GM21367 (cell line): ENCODE data around the gene CCL23.
"Not testable (repeated sequence)": the region's sequence is repeated elsewhere in the genome, so short reads cannot be mapped to it uniquely, and the experiment has no call there.

Experiments used
- ATAC-seq: cut with Tn5 transposase; IDR thresholded peaks from one replicate; pipeline ENCODE4 v1.9.1; 2021; ENCODE audit not compliant: unreplicated experiment

CCL23 gene, protein sequence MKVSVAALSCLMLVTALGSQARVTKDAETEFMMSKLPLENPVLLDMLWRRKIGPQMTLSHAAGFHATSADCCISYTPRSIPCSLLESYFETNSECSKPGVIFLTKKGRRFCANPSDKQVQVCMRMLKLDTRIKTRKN

DNA sequence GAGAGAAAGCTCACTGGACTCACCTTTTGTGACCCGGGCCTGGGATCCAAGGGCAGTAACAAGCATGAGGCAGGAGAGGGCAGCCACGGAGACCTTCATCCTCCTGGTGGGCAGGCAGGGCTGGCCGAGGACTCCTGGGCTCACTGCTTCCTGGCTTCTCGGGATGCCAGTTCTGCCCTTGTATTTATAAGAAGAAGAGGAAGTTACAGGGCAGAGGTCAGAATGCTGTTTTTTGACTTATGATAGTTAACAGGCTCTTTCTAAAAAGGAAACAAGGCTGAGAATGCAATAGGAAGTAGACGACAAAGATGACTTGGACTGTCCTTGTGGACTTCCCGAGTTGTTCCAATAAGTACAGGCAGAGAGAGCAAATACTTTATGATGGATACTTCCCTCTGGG, at the start of gene CCL23:
TSS of gene CCL23 (minus strand) at position 174 of the 400 bp plus-strand sequence. CDS start at position 99, 75 bp downstream.
- ATAC-seq: no peak

DNA sequence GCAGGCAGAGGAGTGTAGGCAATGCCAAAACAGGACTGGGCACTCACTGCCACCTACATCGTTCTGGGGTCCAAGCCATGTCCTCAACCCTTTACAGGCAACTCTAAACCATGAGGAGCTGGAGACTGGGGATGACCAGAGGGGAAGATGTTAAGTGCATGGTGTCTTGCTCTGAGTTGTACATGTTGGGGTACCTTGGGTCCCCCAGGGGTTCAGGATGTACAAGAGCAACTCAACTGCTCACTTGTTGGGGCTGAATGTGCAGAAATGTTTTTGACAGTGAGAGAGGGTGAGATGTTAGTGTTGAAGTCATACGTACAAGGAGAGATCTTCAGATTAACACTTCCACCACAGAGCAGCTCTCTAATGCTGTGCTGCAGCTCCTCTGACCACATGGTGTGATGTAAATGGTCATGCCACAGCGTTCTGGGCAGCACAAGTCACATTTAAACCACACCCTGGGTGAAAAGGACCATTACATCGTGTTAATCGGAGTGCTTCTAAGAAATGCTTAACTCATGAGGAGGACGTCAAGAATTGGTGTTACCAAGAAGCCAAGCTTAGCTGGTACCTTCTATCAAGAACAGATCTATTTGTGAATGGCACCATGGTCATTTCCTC, 48.7 kb upstream of the CCL23 start:
- no peak for ATAC-seq

DNA sequence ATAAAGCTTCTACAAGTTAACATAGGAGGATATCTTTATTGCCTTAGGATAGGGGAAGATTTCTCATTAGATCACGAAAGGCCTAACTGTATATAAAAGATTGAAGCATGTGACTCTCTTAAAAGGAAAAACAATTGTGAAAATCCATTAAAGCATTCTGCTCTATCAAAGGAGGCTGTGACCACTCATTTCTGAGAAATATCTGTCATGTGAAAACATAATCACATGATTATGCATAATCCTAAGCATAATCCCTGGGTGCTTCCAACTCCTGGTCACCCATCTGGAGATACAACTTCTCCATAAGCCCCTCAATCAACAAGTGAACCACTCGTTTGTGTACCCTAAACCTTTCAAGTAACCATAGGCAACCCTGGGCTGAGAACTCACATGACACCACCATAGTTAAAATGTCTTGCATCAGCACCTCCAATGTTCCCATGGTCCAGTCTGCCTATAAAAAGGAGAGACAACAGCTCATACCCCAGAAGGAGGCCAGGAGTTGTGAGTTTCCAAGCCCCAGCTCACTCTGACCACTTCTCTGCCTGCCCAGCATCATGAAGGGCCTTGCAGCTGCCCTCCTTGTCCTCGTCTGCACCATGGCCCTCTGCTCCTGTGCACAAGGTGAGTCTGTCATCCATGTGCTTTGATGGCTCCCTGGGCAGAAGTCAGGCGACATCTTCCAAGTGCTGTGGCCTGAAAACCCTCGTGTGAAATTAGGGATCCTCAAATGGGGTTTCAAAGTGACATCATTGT, 46.2 kb upstream of the CCL23 start, which contains the start of gene CCL18:
TSS of gene CCL18 (plus strand) at position 487 of the 756 bp plus-strand sequence. CDS start at position 558, 71 bp downstream.
- ATAC-seq: no peak

DNA sequence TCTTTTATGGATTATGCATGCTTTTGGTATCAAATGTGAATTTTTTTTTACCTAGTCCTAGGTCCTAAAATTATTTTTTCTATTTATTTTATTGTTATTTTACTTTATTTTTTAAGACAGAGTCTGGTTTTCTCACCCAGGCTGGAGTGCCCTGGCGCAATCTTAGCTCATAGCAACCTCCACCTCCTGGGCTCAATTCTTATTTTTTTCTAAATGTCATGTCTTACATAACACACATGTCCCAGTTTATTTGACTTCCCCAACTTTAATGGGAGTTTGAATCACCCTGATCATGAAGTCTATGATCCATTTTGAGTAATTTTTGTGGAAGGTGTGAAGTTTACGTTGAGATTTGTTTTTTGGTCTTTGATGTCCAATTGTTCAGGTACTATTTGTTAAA, 43.0 kb upstream of the CCL23 start:
- ATAC-seq: no peak

DNA sequence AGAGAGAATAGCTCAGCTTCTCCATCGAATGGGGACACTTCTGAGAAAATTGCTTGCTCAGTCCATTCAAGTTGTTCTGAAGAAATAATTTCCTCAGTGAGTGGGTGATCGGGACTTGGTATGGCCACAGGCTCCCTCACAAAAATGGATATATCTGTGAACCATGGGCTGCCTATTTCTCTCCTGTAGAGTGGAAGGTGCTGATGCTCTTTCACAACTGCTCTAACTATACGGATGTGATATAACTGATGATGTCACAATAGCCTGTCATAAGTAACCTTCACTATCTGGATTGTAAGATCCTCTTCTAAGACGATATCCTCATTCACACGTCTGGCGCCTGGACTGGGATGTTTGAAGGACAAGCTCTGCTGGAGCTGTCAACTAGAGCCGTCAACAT, 41.6 kb upstream of the CCL23 start:
- ATAC-seq: no peak

DNA sequence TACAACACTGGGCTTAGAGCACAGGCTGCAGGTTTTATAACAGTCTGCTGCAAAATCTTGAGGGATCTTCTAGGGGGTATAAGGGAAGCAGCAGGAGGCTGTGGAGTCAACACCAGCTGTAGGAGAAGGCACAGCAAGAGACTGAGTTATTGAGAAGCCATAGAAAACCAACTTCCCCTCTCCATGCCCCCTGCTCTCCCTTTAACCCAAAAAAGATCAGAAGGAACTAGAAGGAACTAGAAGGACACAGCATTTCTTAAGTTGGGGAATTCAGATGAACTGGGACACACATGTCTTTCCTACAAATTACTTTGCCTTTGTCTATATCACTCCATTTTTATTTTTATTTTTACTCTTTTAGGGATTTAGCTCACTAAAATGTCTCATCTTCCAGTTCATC, 40.1 kb upstream of the CCL23 start:
- ATAC-seq: no peak

DNA sequence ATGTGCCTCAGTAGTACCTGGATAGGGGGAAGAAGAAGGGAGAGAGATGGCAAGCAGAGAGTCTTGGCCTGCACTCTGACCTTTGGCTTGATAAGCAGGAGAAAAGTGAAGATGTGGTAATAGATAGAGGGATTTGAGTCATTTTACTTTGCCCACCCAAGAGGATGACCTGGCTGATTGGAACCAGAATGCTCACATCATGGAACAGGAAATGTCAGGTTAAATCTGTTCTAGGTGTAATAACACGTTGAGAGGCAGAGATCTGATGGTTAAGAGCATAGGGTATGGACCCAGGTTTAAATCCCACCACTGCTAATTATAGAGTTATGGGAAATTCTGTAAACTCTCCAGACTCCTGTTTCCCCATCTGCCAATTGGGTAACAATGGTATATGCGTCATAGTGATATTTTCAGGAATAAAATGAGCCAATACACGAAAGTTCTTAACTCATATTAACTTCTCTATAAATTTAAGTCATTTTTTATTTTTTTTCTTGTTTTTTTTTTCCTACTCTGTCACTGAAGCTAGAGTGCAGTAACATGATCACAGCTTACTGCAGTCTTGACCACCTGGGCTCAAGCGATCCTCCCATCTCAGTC, 38.2 kb upstream of the CCL23 start:
- no peak for ATAC-seq

DNA sequence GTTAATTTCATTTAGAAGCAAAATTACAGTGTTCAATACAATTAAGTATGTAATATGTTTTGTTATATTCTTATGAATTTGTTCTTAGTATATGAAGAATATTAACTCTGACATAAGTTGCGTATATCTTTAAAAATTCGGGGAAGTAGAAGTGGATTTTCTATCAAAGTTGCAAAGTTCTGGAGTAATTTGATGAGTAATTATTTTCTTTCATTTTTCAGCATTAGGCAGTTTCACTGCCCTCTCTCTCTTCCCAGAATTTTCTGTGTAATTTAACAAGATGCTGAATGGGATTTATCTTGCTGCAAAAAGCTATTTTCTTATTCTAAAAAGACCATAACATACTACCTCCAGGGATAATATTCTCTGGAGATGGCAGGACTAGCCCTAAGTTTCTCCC, 37.4 kb upstream of the CCL23 start:
- no peak for ATAC-seq

DNA sequence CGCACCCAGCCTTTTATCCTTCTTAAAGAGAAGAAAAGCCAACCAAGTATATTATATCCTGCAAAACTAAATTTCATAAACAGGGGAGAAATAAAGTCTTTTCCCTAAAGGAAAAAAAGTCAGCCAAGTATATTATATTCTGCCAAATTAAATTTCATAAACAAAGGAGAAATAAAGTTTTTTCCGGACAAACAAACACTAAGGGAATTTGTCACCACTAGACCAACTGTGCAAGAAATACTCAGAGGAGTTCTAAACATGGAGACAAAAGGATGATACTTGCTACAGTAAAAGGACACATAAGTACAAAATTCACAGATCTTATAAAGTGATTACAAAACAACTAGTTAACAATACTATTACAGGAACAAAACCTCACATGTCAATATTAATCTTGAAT, 31.9 kb upstream of the CCL23 start:
- ATAC-seq: no peak

DNA sequence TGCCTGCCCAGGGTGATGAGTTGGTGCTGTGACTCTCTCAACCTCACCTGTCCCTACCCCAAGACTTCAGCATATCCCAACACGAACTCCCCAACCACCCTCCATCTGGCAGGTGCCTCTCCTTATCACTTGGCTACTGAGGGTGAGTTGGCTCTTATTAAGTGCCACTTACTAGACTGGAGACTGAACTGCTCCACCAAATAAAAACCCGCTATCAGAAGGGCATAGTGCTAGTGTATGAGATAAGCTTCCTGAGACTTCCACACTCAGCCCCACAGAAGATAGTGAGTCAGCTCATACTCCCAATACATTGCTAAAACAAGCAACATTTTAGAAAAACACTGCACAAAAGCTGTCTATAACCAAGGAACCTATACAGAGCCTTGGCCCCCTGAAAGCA, 30.3 kb upstream of the CCL23 start:
- no peak for ATAC-seq

DNA sequence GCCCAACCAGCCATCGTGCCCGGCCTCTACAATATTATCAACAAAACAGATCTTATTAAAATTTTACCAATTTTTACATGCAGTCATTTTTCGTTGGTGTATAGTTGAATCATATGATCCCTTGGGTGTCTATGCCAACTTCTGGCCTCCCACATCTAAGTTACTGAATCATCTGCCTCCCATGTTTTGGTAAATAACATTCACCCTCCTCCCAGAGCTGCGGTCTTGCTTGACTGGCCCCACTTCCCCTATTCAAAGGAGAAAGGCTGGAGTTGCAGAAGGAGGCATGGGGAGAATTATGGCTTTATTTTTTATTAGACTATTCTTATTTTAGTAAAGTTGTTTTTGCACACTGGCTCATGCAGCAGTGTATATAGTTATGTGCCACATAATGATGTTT, 18.5 kb upstream of the CCL23 start:
- ATAC-seq: no peak

DNA sequence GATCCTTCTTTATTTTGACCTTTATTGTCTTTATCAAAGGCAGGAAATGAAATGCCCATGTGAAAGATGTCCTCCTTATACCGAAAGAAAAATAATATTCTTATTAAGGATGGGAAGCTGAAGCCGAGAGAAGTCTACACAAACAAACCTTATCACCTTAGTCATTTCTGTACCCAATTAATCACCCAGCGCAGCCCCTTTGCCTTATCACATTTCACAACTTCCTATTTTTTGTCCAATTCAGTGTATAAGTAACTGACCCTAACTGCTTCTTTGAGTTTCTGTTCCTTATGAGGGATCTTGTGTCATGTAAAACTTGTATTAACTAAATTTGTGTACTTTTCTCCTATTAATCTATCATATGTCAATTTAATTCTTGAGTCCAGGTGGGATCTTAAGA, 16.4 kb upstream of the CCL23 start:
- ATAC-seq: no peak

DNA sequence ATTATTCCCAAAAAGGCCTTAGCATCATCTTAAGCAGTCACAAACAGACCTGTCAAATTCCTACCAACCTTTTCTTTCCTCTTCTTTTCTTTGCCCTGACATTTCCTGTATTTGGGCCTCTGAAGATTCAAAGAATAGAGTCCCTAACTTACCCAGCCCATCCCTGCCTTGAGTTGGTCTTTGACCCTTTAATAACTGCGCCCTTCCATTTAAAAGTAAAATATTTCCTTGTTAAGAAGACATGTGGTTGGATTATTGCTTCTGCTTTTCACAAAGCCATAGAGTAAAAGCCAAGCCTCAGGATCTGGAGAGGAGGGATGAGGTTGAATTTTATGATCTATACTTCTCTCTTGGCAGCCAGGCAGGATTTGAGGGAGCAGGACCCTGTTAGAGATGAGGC, 13.2 kb upstream of the CCL23 start:
- no peak for ATAC-seq

DNA sequence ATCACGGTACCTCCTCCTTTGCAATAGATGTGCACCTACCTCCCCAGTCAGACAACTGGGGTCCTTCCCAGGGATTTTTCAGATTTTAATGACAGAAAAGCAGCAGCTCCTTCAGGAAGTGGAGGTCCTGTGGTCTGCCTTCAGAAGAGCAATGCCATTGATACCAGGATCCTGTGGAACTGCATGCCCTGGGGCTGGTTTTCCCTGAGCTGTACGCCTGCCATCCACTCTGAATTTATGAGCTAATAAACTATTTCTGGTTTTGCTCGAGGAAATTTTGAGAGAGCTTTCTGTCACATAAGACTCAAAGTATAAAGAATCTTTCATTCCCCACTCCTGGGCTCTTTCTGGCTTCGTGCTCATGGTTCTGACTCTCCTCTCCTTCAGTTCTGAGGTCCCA, 10.0 kb upstream of the CCL23 start:
- no peak for ATAC-seq

DNA sequence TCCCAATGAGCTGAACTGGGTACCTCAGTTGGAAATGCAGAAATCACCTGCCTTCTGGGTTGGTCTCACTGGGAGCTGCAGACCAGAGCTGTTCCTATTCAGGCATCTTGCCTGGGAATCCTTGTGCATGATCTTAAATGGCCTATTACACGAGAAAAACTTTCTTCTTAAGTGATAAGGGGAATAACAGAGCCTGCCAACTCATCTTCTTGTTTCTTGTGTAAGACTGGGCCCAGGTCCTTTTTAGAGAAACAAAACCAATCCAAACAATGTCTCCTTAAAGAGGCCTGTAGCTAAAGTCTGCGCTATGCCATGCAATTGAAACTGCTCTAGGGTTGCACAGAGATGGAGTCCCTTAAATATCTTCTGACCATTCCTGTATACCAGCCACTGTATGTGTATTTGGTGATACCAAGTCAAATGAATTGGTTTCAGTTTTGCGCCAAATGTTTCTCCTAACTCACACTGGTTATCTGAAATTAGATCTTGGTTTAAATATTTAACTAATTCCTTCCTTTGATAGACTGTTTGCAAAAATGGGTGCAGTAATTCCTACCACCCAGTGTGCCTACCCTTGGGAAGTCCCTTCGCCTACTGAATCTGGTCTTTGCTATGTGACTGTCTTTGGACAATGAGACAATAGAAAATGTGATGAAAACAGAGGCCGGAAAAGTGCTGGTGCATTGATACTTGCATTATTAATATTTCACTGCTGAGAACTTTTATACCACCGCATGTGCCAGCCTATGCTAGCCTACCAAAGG, 6.5 kb upstream of the CCL23 start:
- no peak for ATAC-seq

DNA sequence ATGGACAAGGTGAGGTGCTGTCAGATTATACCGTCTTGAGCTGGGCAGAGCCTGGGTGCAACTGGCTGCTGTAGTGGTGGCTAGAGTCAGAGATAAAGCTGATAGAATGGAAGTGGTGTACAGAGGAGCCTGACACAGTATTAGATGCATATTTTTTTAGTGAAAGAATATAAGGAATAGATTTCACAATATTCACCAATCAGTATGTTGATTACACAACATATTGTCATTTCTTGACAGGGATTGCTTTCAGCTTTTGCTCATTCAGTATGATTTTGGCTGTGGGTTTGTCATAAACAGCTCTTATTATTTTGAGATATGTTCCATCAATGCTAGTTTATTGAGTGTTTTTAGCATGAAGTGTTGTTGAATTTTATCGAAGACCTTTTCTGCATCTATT, 1.7 kb upstream of the CCL23 start:
- no peak for ATAC-seq

DNA sequence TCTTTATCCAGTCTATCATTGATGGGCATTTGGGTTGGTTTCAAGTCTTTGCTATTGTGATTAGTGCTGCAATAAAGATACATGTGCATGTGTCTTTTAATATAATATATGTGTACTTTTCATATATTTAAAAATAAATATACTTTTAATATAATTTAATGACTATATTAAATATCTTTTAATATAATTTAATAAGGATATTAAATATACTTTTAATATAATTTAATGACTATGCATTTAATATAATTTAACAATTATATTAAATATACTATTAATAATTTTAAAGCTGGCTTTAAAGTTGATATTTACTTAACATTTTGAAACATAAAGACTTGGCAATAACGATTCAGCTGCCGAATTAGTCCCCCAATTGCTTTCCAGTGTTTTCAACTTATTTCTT, 1.2 kb downstream of the CCL23 start:
- no peak for ATAC-seq

DNA sequence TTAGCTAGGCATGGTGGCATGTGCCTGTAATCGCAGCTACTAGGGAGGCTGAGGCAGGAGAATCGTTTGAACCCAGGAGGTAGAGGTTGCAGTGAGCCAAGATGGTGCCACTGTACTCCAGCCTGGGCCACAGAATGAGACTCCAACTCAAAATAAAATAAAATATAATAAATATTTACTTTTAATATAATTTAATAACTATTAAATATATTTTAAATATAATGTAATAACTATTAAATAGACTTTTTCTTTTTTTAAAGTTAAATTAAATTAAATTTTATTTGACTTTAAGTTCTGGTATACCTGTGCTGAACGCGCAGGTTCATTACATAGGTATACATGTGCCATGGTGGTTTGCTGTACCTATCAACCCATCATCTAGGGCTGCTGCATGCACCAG, 1.9 kb downstream of the CCL23 start:
- not testable (repeated sequence) for ATAC-seq

DNA sequence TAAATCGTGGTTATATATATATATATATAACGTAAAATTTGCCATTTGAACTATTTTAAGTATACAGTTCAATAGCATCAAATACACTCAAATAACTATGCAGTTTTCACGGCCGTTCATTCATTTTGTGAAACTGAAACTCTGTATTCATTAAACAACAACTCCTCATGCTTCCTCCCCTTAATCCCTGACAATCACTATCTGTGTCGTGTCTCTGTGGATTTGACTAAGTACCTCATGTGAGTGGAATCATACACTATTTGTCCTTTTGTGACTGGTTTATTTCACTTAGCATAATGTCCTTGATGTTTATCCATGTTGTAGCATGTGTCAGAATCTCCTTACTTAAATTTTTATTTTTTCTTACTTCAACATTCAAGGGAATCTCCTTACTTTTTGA, 2.8 kb downstream of the CCL23 start:
- ATAC-seq: no peak

DNA sequence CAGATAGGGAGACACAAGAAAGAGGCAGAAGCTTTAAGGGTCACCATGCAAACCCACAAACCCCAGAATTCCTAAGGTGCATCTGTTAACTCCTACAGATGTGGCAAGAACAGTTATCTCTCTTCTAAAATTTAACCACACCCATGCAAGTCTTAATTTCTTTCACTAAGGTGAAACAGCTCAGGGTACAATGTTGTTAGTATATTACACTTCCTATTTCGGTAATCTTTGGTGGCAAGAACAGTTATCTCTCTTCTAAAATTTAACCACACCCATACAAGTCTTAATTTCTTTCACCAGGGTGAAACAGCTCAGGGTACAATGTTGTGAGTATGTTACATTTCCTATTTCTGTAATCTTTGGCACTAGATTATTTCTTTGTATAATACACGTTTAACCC, 6.6 kb downstream of the CCL23 start:
- ATAC-seq: no peak

DNA sequence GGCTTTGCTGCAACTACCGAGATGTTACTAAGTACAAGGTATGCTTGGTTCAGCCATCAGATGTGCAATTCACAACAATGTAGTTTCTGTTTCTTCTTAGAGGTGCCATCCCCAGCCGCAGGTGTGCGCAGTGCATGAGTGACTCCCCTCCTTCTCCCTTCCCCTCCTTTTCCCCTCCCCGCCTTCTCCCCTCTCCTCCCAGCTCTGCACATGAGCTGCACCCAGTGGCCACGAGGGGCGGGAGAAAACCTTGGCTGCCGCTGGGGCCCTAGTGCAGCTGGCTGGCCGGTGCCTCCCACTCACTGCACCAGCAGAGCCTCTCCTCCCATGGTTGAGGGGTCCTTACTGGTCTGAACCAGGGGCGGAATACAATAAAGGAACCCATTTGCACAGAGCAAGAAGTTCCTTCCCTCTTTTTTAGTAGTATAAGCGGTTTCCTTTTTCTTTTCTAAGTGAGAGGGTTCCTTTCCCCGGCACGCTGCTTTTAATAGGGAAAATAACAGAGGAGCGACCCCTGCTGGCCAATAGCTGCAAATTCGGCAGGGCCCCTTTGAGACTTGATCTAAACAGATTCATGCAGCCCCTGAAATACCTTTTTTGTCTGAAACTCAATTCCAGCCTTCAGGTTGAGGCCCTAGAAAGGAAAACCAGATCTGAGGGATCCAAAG, 8.6 kb downstream of the CCL23 start:
- ATAC-seq: no peak
